GM21737 (cell line): Measurements from ENCODE around the gene NMBR.
"Not testable (repeated sequence)": the region's sequence is repeated elsewhere in the genome, so short reads cannot be mapped to it uniquely, and the experiment has no call there.

ENCODE experiments used
- ATAC-seq: cut with Tn5 transposase; IDR thresholded peaks from one replicate; pipeline ENCODE4 v1.9.1; 2021; ENCODE audit warnings: mild to moderate bottlenecking, moderate library complexity; ENCODE audit not compliant: unreplicated experiment

Gene NMBR

GRCh38 chr6:142155895-142156757 lies 9.2 kb upstream of the NMBR start:
- no peak for ATAC-seq

GRCh38 chr6:142155091-142155490 lies 8.2 kb upstream of the NMBR start:
- ATAC-seq: no peak

GRCh38 chr6:142154336-142154735 lies 7.4 kb upstream of the NMBR start:
- ATAC-seq: no peak

GRCh38 chr6:142153196-142153595 lies 6.3 kb upstream of the NMBR start:
- ATAC-seq: no peak

- no peak for ATAC-seq
Observed at GRCh38 chr6:142152746-142153145, 5.8 kb upstream of the NMBR start.

GRCh38 chr6:142141531-142141930 lies 5.4 kb downstream of the NMBR start:
- not testable (repeated sequence) for ATAC-seq

- ATAC-seq: no peak
Observed at GRCh38 chr6:142138876-142139275, 8.0 kb downstream of the NMBR start.

- ATAC-seq: no peak
Observed at GRCh38 chr6:142132625-142133024, 14.3 kb downstream of the NMBR start, which contains the start of gene GJE1. Gene GJE1, plus strand, starts transcription at chr6:142132925. Its CDS starts 234 bp downstream, at chr6:142133159.

GRCh38 chr6:142130814-142131213 lies 16.1 kb downstream of the NMBR start:
- ATAC-seq: no peak

GRCh38 chr6:142121342-142121741 lies 25.6 kb downstream of the NMBR start:
- ATAC-seq: no peak

GRCh38 chr6:142118925-142119324 lies 28.0 kb downstream of the NMBR start:
- ATAC-seq: no peak

GRCh38 chr6:142118328-142118727 lies 28.6 kb downstream of the NMBR start:
- no peak for ATAC-seq

GRCh38 chr6:142117366-142117765 lies 29.6 kb downstream of the NMBR start:
- ATAC-seq: no peak

- ATAC-seq: no peak
Observed at GRCh38 chr6:142112451-142113061, 34.4 kb downstream of the NMBR start.

- ATAC-seq: not testable (repeated sequence)
Observed at GRCh38 chr6:142110820-142111219, 36.1 kb downstream of the NMBR start.

- ATAC-seq: not testable (repeated sequence)
Observed at GRCh38 chr6:142104820-142105219, 42.1 kb downstream of the NMBR start.

GRCh38 chr6:142088858-142089216 lies 58.1 kb downstream of the NMBR start:
- ATAC-seq: no peak

- no peak for ATAC-seq
Observed at GRCh38 chr6:142087950-142088857, 58.7 kb downstream of the NMBR start.

GRCh38 chr6:142079130-142079529 lies 67.8 kb downstream of the NMBR start:
- ATAC-seq: no peak

- no peak for ATAC-seq
Observed at GRCh38 chr6:142075516-142076101, 71.3 kb downstream of the NMBR start.

GRCh38 chr6:142074516-142074915 lies 72.4 kb downstream of the NMBR start:
- no peak for ATAC-seq
